H9 (cell line): Measurements from ENCODE around the gene SLC17A7. TPM values are rescaled to one million over a fixed set of nuclear protein-coding genes. Genes with fewer than 3 reads are reported as not detected.

Experiments
- DNase-seq: peaks from one replicate; pipeline ENCODE4 v3.0.0-alpha.2; 2017
- H2AFZ ChIP-seq: one replicate; pipeline ENCODE4 v1.6.1; 2013; ENCODE audit warnings: mild to moderate bottlenecking, low read length, control low read depth, moderate library complexity
- H2AK5ac ChIP-seq: 2 replicates; pipeline ENCODE4 v1.6.1; 2013; ENCODE audit warnings: low read length, control low read depth, mixed read lengths; ENCODE audit not compliant: insufficient read length
- H2BK120ac ChIP-seq: one replicate; pipeline ENCODE4 v1.6.1; 2013; ENCODE audit warnings: low read depth, mild to moderate bottlenecking, low read length, control low read depth, inconsistent platforms; ENCODE audit not compliant: poor library complexity, severe bottlenecking
- H2BK12ac ChIP-seq: 2 replicates; pipeline ENCODE4 v1.6.1; 2013; ENCODE audit warnings: low read length, control low read depth, mixed read lengths, low read depth; ENCODE audit not compliant: insufficient read length
- H2BK15ac ChIP-seq: 2 replicates; pipeline ENCODE4 v1.6.1; 2013; ENCODE audit warnings: low read depth, low read length, control low read depth
- H2BK20ac ChIP-seq: one replicate; pipeline ENCODE4 v1.6.1; 2013; ENCODE audit warnings: low read depth, mild to moderate bottlenecking, low read length, control low read depth, inconsistent platforms; ENCODE audit not compliant: poor library complexity, severe bottlenecking
- H2BK5ac ChIP-seq: 2 replicates; pipeline ENCODE4 v1.6.1; 2013; ENCODE audit warnings: low read length, control low read depth, mixed read lengths; ENCODE audit not compliant: insufficient read length
- H3K14ac ChIP-seq: 2 replicates; pipeline ENCODE4 v1.6.1; 2013; ENCODE audit warnings: low read length, control low read depth; ENCODE audit not compliant: insufficient read depth
- H3K18ac ChIP-seq: 2 replicates; pipeline ENCODE4 v1.6.1; 2013; ENCODE audit warnings: low read depth, mild to moderate bottlenecking, mixed read lengths, low read length, control low read depth; ENCODE audit not compliant: insufficient read length
- H3K23ac ChIP-seq: 2 replicates; pipeline ENCODE4 v1.6.1; 2013; ENCODE audit warnings: low read length, control low read depth, mixed read lengths, low read depth; ENCODE audit not compliant: insufficient read length
- H3K23me2 ChIP-seq: 2 replicates; pipeline ENCODE4 v1.6.1; 2013; ENCODE audit warnings: low read depth, mild to moderate bottlenecking, mixed read lengths, low read length, control low read depth; ENCODE audit not compliant: insufficient read length, poor library complexity, severe bottlenecking
- H3K27ac ChIP-seq: 2 replicates; pipeline ENCODE4 v1.5.1; 2013; ENCODE audit warnings: low read length, control low read depth, mixed read lengths, low read depth; ENCODE audit not compliant: insufficient read length
- H3K27me3 ChIP-seq: 2 replicates; pipeline ENCODE4 v1.6.1; 2013; ENCODE audit warnings: low read length, control low read depth, inconsistent platforms; ENCODE audit not compliant: insufficient read depth
- H3K4ac ChIP-seq: 2 replicates; pipeline ENCODE4 v1.6.1; 2013; ENCODE audit warnings: low read depth, mild to moderate bottlenecking, control low read depth, inconsistent platforms, low read length, moderate library complexity
- H3K4me1 ChIP-seq: 2 replicates; pipeline ENCODE4 v1.6.1; 2013; ENCODE audit warnings: low read length, control low read depth, inconsistent platforms; ENCODE audit not compliant: insufficient read depth
- H3K4me2 ChIP-seq: 2 replicates; pipeline ENCODE4 v1.6.1; 2013; ENCODE audit warnings: low read length, control low read depth, mixed read lengths; ENCODE audit not compliant: insufficient read length, insufficient read depth
- H3K56ac ChIP-seq: 2 replicates; pipeline ENCODE4 v1.6.1; 2013; ENCODE audit warnings: low read depth, mild to moderate bottlenecking, mixed read lengths, low read length, control low read depth; ENCODE audit not compliant: insufficient read length
- H3K79me1 ChIP-seq: 2 replicates; pipeline ENCODE4 v1.6.1; 2013; ENCODE audit warnings: low read depth, mild to moderate bottlenecking, moderate library complexity, low read length, control low read depth, inconsistent platforms; ENCODE audit not compliant: insufficient read depth, poor library complexity, severe bottlenecking
- H3K79me2 ChIP-seq: 2 replicates; pipeline ENCODE4 v1.6.1; 2013; ENCODE audit warnings: low read length, control low read depth, inconsistent platforms; ENCODE audit not compliant: insufficient read depth
- H3K9ac ChIP-seq: 2 replicates; pipeline ENCODE4 v1.6.1; 2013; ENCODE audit warnings: low read length, control low read depth, mixed read lengths; ENCODE audit not compliant: insufficient read length; ENCODE audit errors: extremely low read depth
- H3K9me3 ChIP-seq: one replicate; pipeline ENCODE4 v1.6.1; 2013; ENCODE audit warnings: low read depth, low read length, inconsistent platforms; ENCODE audit not compliant: control insufficient read depth
- H3T11ph ChIP-seq: one replicate; pipeline ENCODE4 v1.6.1; 2013; ENCODE audit warnings: mild to moderate bottlenecking, low read length, control low read depth, inconsistent platforms
- H4K20me1 ChIP-seq: one replicate; pipeline ENCODE4 v1.6.1; 2013; ENCODE audit not compliant: control insufficient read depth, insufficient read length, insufficient read depth
- H4K5ac ChIP-seq: 2 replicates; pipeline ENCODE4 v1.6.1; 2013; ENCODE audit warnings: low read depth, mild to moderate bottlenecking, mixed read lengths, low read length, control low read depth; ENCODE audit not compliant: insufficient read length
- H4K8ac ChIP-seq: replicated peaks from 2 replicates; pipeline ENCODE4 v1.6.1; 2013; ENCODE audit warnings: low read length, control low read depth, mixed read lengths, low read depth; ENCODE audit not compliant: insufficient read length
- H4K91ac ChIP-seq: 2 replicates; pipeline ENCODE4 v1.6.1; 2013; ENCODE audit warnings: low read depth, mild to moderate bottlenecking, moderate library complexity, mixed read lengths, low read length, control low read depth; ENCODE audit not compliant: insufficient read length
- H3K27ac Mint-ChIP-seq, 3 experiments: 2 replicates in 2 of 3; 3 replicates in 1 of 3; pipeline ENCODE4 v1.8.0; 2020 to 2021; ENCODE audit warnings: mixed read lengths in 3 of 3, mild to moderate bottlenecking in 1 of 3, moderate library complexity in 1 of 3
- H3K27me3 Mint-ChIP-seq: 2 replicates; pipeline ENCODE4 v1.8.0; 2021; ENCODE audit warnings: low read depth, mild to moderate bottlenecking, moderate library complexity, mixed read lengths
- H3K36me3 Mint-ChIP-seq, 3 experiments: 2 replicates in 2 of 3; 3 replicates in 1 of 3; pipeline ENCODE4 v1.8.0; 2020 to 2021; ENCODE audit warnings: low read depth in 3 of 3, mixed read lengths in 3 of 3; ENCODE audit not compliant: insufficient read depth in 1 of 3
- H3K4me1 Mint-ChIP-seq, 2 experiments: 2 replicates each; pipeline ENCODE4 v1.8.0; 2020; ENCODE audit warnings: mixed read lengths in 2 of 2
- H3K4me3 Mint-ChIP-seq, 2 experiments: 2 replicates in 1 of 2; 3 replicates in 1 of 2; pipeline ENCODE4 v1.8.0; 2020 to 2021; ENCODE audit warnings: mild to moderate bottlenecking in 2 of 2, mixed read lengths in 2 of 2, moderate library complexity in 1 of 2
- H3K9me3 Mint-ChIP-seq, 2 experiments: 2 replicates in 1 of 2; 3 replicates in 1 of 2; pipeline ENCODE4 v1.8.0; 2020; ENCODE audit warnings: mild to moderate bottlenecking in 2 of 2, mixed read lengths in 2 of 2, moderate library complexity in 1 of 2
- WGBS: extraction: QIAGEN DNeasy Blood & Tissue Kit; methylation state at CpG from one replicate; pipeline ENCODE4 v1.1.7; 2013; ENCODE audit warnings: missing lambda C conversion rate, low lambda C conversion rate, mixed read lengths; ENCODE audit not compliant: insufficient read length; ENCODE audit errors: extremely low coverage; 5-methylcytosine and 5-hydroxymethylcytosine counted together
- total RNA-seq: library from RNA; stranded (reverse); gene quantifications from 2 replicates; pipeline ENCODE4 v1.2.1, GENCODE V29; 2021
- TF ChIP-seq, protein P1 (sequence below): fragments of 200-600 bp; sonication (generic); conservative IDR thresholded peaks from 3 replicates; pipeline ENCODE4 v1.8.0; 2021; ENCODE audit warnings: antibody characterized with exemption, mild to moderate bottlenecking

The SLC17A7 gene
- total RNA-seq, 1 experiment from 2014 or later: 1.3 TPM

DNA sequence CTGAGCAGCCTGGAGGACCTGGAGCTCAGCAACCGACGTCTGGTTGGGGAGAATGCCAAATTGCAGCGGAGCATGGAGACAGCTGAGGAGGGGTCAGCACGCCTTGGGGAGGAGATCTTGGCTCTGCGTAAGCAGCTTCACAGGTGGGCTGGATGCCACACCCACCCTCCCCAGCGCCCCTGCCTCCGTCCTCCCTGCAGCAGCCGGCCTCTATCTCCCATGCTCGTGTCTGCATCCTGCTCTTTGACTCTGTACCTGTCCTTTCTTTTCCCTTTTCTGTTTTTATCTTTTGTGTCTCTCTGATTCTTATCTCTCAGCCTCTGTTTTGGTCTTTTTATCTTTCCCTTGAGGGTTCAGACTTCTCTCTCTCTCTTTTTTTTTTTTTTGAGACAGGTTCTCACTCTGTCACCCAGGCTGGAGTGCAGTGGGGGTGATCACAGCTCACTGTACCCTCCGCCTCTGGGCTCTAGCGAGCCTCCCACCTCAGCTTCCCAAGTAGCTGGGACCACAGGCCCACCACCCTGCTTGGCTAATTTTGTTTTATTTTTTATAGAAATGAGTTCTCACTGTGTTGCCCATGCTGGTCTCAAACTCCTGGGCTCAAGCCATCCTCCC lies 43.2 kb downstream of the SLC17A7 start:
- WGBS: no CpG with 5 or more reads among the region's 11 CpGs
- H3K4me1 Mint-ChIP-seq: peaks cover 45 to 65% of the 10 kb centered on the region in 2 experiments
- Histone ChIP-seq H3K79me1 (no peaks in the 10 kb centered on the region), H2AFZ (no peak overlapping the region), H2BK20ac (no peak overlapping the region), H4K8ac (no peak overlapping the region), H2AK5ac (no peak overlapping the region), H3K23ac (no peak overlapping the region), H3K4ac (no peak overlapping the region), H3K27me3 (no peaks in the 10 kb centered on the region), H4K5ac (no peak overlapping the region), H3K9me3 (no peaks in the 10 kb centered on the region), H3K14ac (no peak overlapping the region), H2BK5ac (no peak overlapping the region), H3K4me1 (no peaks in the 10 kb centered on the region; the same call in 1 of the 2 replicates), H3K4me2 (no peak overlapping the region), H2BK15ac (no peak overlapping the region), H4K91ac (no peak overlapping the region), H2BK12ac (no peak overlapping the region), H3K79me2 (no peaks in the 10 kb centered on the region), H3T11ph (no peak overlapping the region), H3K18ac (no peak overlapping the region), H3K56ac (no peak overlapping the region), H3K9ac (no peak overlapping the region), H3K27ac (no peak overlapping the region), H4K20me1 (no peaks in the 10 kb centered on the region), H3K23me2 (no peaks in the 10 kb centered on the region), H2BK120ac (no peak overlapping the region)
- 0 out of 7 replicates have a peak overlapping the region, but pooled peaks of 1 of the 3 experiments have one; percentile 1 for H3K27ac Mint-ChIP-seq
- no peak overlapping the region for H3K4me3 Mint-ChIP-seq
- TF ChIP-seq, protein P1, sequence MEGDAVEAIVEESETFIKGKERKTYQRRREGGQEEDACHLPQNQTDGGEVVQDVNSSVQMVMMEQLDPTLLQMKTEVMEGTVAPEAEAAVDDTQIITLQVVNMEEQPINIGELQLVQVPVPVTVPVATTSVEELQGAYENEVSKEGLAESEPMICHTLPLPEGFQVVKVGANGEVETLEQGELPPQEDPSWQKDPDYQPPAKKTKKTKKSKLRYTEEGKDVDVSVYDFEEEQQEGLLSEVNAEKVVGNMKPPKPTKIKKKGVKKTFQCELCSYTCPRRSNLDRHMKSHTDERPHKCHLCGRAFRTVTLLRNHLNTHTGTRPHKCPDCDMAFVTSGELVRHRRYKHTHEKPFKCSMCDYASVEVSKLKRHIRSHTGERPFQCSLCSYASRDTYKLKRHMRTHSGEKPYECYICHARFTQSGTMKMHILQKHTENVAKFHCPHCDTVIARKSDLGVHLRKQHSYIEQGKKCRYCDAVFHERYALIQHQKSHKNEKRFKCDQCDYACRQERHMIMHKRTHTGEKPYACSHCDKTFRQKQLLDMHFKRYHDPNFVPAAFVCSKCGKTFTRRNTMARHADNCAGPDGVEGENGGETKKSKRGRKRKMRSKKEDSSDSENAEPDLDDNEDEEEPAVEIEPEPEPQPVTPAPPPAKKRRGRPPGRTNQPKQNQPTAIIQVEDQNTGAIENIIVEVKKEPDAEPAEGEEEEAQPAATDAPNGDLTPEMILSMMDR: no peak
- no peaks in the 10 kb centered on the region; a peak in 1 of 5 replicates for H3K9me3 Mint-ChIP-seq
- H3K36me3 Mint-ChIP-seq: no peaks in the 10 kb centered on the region
- peaks cover 4% of the 10 kb centered on the region; the same call in 1 of the 2 replicates for H3K27me3 Mint-ChIP-seq
- no peak for DNase-seq
